Spleen (tissue), 7 donors: ENCODE measurements around the gene ARHGAP10.

Experiments used
- CTCF ChIP-seq, 11 experiments: fragments of 200-600 bp in 7 of 11; fragments of 450-650 bp in 4 of 11; sonication (generic) in 4 of 11; IDR thresholded peaks in 8 of 11; conservative IDR thresholded peaks in 3 of 11; 1 replicate in 7 of 11; 2 replicates in 4 of 11; pipeline versions ENCODE4 v1.4.0 to v1.8.0; 2016 to 2021; ENCODE audit warnings: antibody characterized with exemption in 11 of 11, inconsistent platforms in 4 of 11, mild to moderate bottlenecking in 1 of 11
- POLR2A ChIP-seq, 3 donors: fragments of 450-650 bp; IDR thresholded peaks; one replicate each; pipeline ENCODE4 v1.5.1; 2017; ENCODE audit warnings: antibody characterized with exemption in 3 of 3, mild to moderate bottlenecking in 1 of 3
- POLR2AphosphoS5 ChIP-seq, 3 donors: sonication (generic); formaldehyde crosslinking; IDR thresholded peaks; one replicate each; pipeline ENCODE4 v1.5.1; 2017; ENCODE audit warnings: antibody characterized with exemption in 3 of 3
- donor health status: DM: no; HTN: no; CAD: no; lungs with moderate emphysema.
- donor health status: DM: no; HTN: no; CAD: no.
- donor health status: DM: no; HTN: no; CAD: no.

- TF ChIP-seq POLR2AphosphoS5 (IDR thresholded peaks at IDR 0.05) (no peak), CTCF (IDR thresholded peaks at IDR 0.05 in 8 of 11, conservative IDR thresholded peaks at IDR 0.05 in 3 of 11) (no peak), POLR2A (IDR thresholded peaks at IDR 0.05) (no peak)
Measured at GRCh38 chr4:147830102-147830463, 98.2 kb downstream of the ARHGAP10 start.
